GM18499 (cell line): ENCODE results near the gene RARG.

Source experiments
- ATAC-seq: cut with Tn5 transposase; IDR thresholded peaks from one replicate; pipeline ENCODE4 v1.9.1; 2021; ENCODE audit warnings: moderate number of reproducible peaks; ENCODE audit not compliant: insufficient read depth, unreplicated experiment

Gene RARG

GRCh38 chr12:53195516-53196420 lies 36.2 kb downstream of the RARG start:
- no peak for ATAC-seq

- ATAC-seq: no peak
Observed at GRCh38 chr12:53194973-53195372, 37.0 kb downstream of the RARG start.

GRCh38 chr12:53193985-53194716 lies 37.9 kb downstream of the RARG start:
- no peak for ATAC-seq

GRCh38 chr12:53193040-53193439 lies 39.0 kb downstream of the RARG start:
- ATAC-seq: no peak

- no peak for ATAC-seq
Observed at GRCh38 chr12:53192531-53193021, 39.4 kb downstream of the RARG start.

- ATAC-seq: no peak
Observed at GRCh38 chr12:53191885-53192530, 40.0 kb downstream of the RARG start.

GRCh38 chr12:53191096-53191884 lies 40.7 kb downstream of the RARG start:
- ATAC-seq: no peak

GRCh38 chr12:53190108-53190729 lies 41.8 kb downstream of the RARG start:
- ATAC-seq: no peak

- ATAC-seq: no peak
Observed at GRCh38 chr12:53187145-53187899, 44.7 kb downstream of the RARG start.

- no peak for ATAC-seq
Observed at GRCh38 chr12:53186745-53187144, 45.3 kb downstream of the RARG start.

- ATAC-seq: no peak
Observed at GRCh38 chr12:53185582-53186153, 46.3 kb downstream of the RARG start.

GRCh38 chr12:53184828-53185227 lies 47.2 kb downstream of the RARG start:
- no peak for ATAC-seq

- ATAC-seq: no peak
Observed at GRCh38 chr12:53182903-53183302, 49.1 kb downstream of the RARG start.

- ATAC-seq: no peak
Observed at GRCh38 chr12:53181935-53182334, 50.1 kb downstream of the RARG start.

- ATAC-seq: peak; percentile 13
Observed at GRCh38 chr12:53180931-53181645, 50.9 kb downstream of the RARG start.

- peak; percentile 65 for ATAC-seq
Observed at GRCh38 chr12:53180220-53180930, 51.6 kb downstream of the RARG start, which contains the start of the genes CSAD and ZNF740. Gene CSAD, minus strand, starts transcription at chr12:53180925. Its CDS starts 7,455 bp downstream, at chr12:53173470. Gene ZNF740, plus strand, starts transcription at chr12:53180722. Its CDS starts 1,262 bp downstream, at chr12:53181984.

GRCh38 chr12:53179687-53180219 lies 52.3 kb downstream of the RARG start:
- ATAC-seq: peak; percentile 7
